Natural killer cell treated with Interleukin-12 subunit alpha and Interleukin-12 subunit beta and Interleukin-15 and Interleukin-18, amount 100 ng/mL, for 72 hours (primary cell): Measurements from ENCODE around the gene ADGB. TPM values are rescaled to one million over a fixed set of nuclear protein-coding genes. Genes with fewer than 3 reads are reported as not detected.

ENCODE experiments used
- ATAC-seq, 2 donors: fragments of 150-1000 bp; cut with Tn5 transposase in 1 of 2; sonication (Bioruptor Pico), chemical (Tn5 transposase) in 1 of 2; 2 replicates each; pipeline ENCODE4 v1.10.0; 2021
- DNase-seq: peaks from one replicate; pipeline ENCODE4 v3.0.0; 2022; ENCODE audit warnings: low spot score
- H3K27ac Mint-ChIP-seq, 2 donors: 1 replicate in 1 of 2; 2 replicates in 1 of 2; pipeline ENCODE4 v1.8.0; 2022; ENCODE audit warnings: mixed read lengths in 2 of 2, mild to moderate bottlenecking in 1 of 2, moderate library complexity in 1 of 2
- H3K27me3 Mint-ChIP-seq, 2 donors: 1 replicate in 1 of 2; 2 replicates in 1 of 2; pipeline ENCODE4 v1.8.0; 2022; ENCODE audit warnings: mixed read lengths in 2 of 2
- H3K36me3 Mint-ChIP-seq: one replicate; pipeline ENCODE4 v1.8.0; 2022; ENCODE audit warnings: mixed read lengths
- H3K4me1 Mint-ChIP-seq, 2 donors: 1 replicate in 1 of 2; 2 replicates in 1 of 2; pipeline ENCODE4 v1.8.0; 2022; ENCODE audit warnings: low read depth in 2 of 2, mixed read lengths in 2 of 2, mild to moderate bottlenecking in 1 of 2
- H3K4me3 Mint-ChIP-seq: one replicate; pipeline ENCODE4 v1.8.0; 2022; ENCODE audit warnings: mixed read lengths
- H3K9me3 Mint-ChIP-seq: 2 replicates; pipeline ENCODE4 v1.8.0; 2022; ENCODE audit warnings: mixed read lengths
- total RNA-seq, 2 donors: library from RNA; stranded (reverse); gene quantifications; one replicate each; pipeline ENCODE4 v1.2.3, GENCODE V29; 2022

ADGB gene
- total RNA-seq, 2 donors from 2014 or later, result not detected

DNA sequence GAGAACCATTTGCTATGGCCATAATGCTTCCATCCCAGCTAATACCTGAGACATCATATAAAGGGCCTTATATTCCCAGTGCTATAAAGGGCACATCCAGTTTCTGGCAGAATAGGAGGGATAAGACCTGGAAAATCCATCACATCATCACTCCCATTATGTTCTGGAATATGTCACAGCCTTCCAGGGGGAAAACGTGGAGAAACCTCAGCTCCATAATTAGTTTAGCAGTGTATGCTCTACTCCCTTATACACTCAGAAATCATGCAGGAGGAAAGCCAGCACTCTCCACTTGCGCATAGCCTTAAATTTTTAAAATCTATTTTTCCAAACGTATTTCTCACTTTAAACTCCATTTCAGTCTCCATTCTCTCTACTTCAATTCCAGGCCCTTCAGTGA is 140.9 kb downstream of the ADGB start:
- Mint-ChIP-seq H3K9me3 (peaks cover 3% of the 10 kb centered on the region), H3K27ac (no peak overlapping the region), H3K36me3 (no peaks in the 10 kb centered on the region), H3K27me3 (no peaks in the 10 kb centered on the region), H3K4me1 (no peaks in the 10 kb centered on the region), H3K4me3 (no peak overlapping the region)
- ATAC-seq (no peak), DNase-seq (no peak)

GRCh38 chr6:146741609-146742008 is 142.8 kb downstream of the ADGB start:
- Mint-ChIP-seq H3K27ac (no peak overlapping the region), H3K4me1 (no peaks in the 10 kb centered on the region), H3K27me3 (no peaks in the 10 kb centered on the region), H3K9me3 (peaks cover 4% of the 10 kb centered on the region), H3K36me3 (no peaks in the 10 kb centered on the region), H3K4me3 (no peak overlapping the region)
- no peak for DNase-seq
- no peak for ATAC-seq

GRCh38 chr6:146753306-146753705 is 154.5 kb downstream of the ADGB start:
- ATAC-seq (no peak), DNase-seq (no peak)
- Mint-ChIP-seq H3K4me3 (no peak overlapping the region), H3K27ac (no peak overlapping the region), H3K9me3 (peaks cover 15% of the 10 kb centered on the region), H3K4me1 (no peaks in the 10 kb centered on the region), H3K36me3 (no peaks in the 10 kb centered on the region), H3K27me3 (no peaks in the 10 kb centered on the region)

- no peaks in the 10 kb centered on the region for H3K9me3 Mint-ChIP-seq
- no peak for ATAC-seq
These were observed 168.9 kb downstream of the ADGB start for GRCh38 chr6:146767632-146768031.

GRCh38 chr6:146768722-146769121 is 169.9 kb downstream of the ADGB start:
- Mint-ChIP-seq H3K4me3 (no peak overlapping the region), H3K27ac (no peak overlapping the region), H3K9me3 (no peaks in the 10 kb centered on the region), H3K36me3 (no peaks in the 10 kb centered on the region), H3K27me3 (no peaks in the 10 kb centered on the region), H3K4me1 (peaks cover 9 to 13% of the 10 kb centered on the region in 2 donors)
- ATAC-seq (no peak), DNase-seq (no peak)

More at GRCh38 chr6:146767632-146768031, 168.9 kb downstream of the ADGB start:
- H3K4me1 Mint-ChIP-seq, result peaks cover 9 to 13% of the 10 kb centered on the region in 2 donors
- no peak overlapping the region for H3K4me3 Mint-ChIP-seq
- no peaks in the 10 kb centered on the region for H3K36me3 Mint-ChIP-seq
- H3K27me3 Mint-ChIP-seq, result no peaks in the 10 kb centered on the region
- no peak overlapping the region for H3K27ac Mint-ChIP-seq
- no peak for DNase-seq

DNA sequence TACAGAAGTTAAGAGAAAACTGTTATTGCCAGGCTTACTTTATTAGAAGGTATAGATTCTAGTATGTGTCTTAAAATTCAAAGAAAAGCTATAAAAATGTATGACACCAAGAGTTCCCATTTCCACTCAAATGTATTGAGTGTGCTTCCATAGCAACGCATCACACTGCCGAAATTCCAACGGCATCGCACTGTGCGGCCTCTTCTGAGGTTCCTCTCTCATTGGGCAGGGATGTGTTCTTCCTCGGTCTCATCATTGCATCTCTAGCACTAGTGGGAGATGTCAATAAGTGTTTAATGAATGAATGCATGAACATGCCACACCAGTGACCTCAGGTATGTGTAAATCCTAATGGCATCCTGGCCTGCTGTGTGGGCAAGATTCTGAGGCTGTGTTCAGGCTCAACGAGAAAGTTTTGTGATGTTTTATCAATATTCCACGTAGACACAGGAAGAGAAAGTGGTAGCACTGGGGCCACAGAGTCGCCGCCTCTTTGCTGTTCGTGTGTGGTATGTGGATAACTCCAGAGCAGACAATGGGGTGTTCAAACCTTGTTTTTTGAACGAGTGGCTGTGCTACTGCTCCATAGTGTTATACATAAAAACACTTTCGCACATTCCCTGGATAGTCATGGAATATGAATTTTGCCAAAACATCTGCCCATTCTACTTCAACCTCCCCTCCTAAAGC is 171.6 kb downstream of the ADGB start:
- H3K27me3 Mint-ChIP-seq, result no peaks in the 10 kb centered on the region
- H3K27ac Mint-ChIP-seq, result peak overlapping the region; percentile 12 to 62
- DNase-seq, result no peak
- peak overlapping the region; percentile 61 for H3K4me3 Mint-ChIP-seq
- H3K4me1 Mint-ChIP-seq, result peaks cover 9 to 13% of the 10 kb centered on the region in 2 donors
- no peaks in the 10 kb centered on the region for H3K36me3 Mint-ChIP-seq
- ATAC-seq, result peak; percentile 17 to 53
- no peaks in the 10 kb centered on the region for H3K9me3 Mint-ChIP-seq

GRCh38 chr6:146770965-146771735 is 172.4 kb downstream of the ADGB start:
- ATAC-seq, result peak; percentile 69 to 84
- peak; percentile 62 for DNase-seq
- Mint-ChIP-seq H3K36me3 (no peaks in the 10 kb centered on the region), H3K27ac (peak overlapping the region; percentile 12 to 62), H3K9me3 (no peaks in the 10 kb centered on the region), H3K27me3 (no peaks in the 10 kb centered on the region), H3K4me3 (peak overlapping the region; percentile 61), H3K4me1 (peaks cover 9 to 13% of the 10 kb centered on the region in 2 donors)

DNA sequence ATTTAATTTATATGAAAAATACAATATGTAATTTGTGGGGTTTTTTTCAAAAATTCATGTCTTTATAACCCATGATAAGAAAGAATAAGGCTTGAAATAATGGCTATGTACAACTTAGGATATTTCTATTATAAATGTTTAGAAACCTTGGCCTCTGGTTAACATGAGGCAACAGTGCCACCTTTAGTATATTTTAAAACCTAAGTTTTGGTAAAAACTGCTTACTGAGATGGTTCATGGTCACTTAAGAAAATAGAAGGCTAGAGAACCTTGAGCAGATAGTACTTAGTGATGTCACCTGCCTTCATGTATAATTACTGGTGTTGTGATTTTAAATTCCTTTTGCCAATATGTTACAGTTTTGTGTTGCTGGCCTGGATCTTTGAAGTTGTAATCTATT is 176.4 kb downstream of the ADGB start:
- ATAC-seq, result no peak

DNA sequence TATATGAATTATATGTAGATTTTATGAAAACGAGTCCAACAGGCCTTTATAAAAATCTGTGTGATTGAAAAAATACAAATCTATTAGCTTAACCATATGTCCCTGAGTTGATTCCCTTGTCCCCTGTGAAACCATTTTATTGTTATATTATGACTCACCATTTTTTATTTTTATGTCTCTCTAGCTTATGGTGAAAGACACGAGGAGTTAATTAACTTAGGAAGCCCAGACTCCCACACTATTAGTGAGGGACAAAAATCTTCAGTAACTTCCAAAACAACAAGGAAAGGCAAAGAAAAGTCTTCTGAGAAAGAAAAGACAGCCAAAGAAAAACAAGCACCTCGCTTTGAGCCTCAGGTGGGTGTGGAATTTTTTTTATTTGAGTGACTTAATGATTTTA is 183.1 kb downstream of the ADGB start:
- DNase-seq (no peak), ATAC-seq (no peak)
- H3K4me1 Mint-ChIP-seq, result no peaks in the 10 kb centered on the region
- no peak overlapping the region for H3K27ac Mint-ChIP-seq
- no peaks in the 10 kb centered on the region for H3K27me3 Mint-ChIP-seq
- H3K36me3 Mint-ChIP-seq, result no peaks in the 10 kb centered on the region
- no peak overlapping the region for H3K4me3 Mint-ChIP-seq
- peaks cover 2% of the 10 kb centered on the region for H3K9me3 Mint-ChIP-seq

More for the DNA sequence above, 176.4 kb downstream of the ADGB start:
- Mint-ChIP-seq H3K4me3 (no peak overlapping the region), H3K4me1 (peaks cover 9 to 13% of the 10 kb centered on the region in 2 donors), H3K27me3 (no peaks in the 10 kb centered on the region), H3K9me3 (no peaks in the 10 kb centered on the region), H3K27ac (no peak overlapping the region), H3K36me3 (no peaks in the 10 kb centered on the region)
- no peak for DNase-seq

GRCh38 chr6:146785001-146785585 is 186.3 kb downstream of the ADGB start:
- no peaks in the 10 kb centered on the region for H3K36me3 Mint-ChIP-seq
- H3K27ac Mint-ChIP-seq, result no peak overlapping the region
- peaks cover 2% of the 10 kb centered on the region for H3K9me3 Mint-ChIP-seq
- H3K4me1 Mint-ChIP-seq, result no peaks in the 10 kb centered on the region
- H3K27me3 Mint-ChIP-seq, result no peaks in the 10 kb centered on the region
- no peak for DNase-seq
- H3K4me3 Mint-ChIP-seq, result no peak overlapping the region
- peak; percentile 79 to 82 for ATAC-seq

- Mint-ChIP-seq H3K36me3 (no peaks in the 10 kb centered on the region), H3K4me1 (no peaks in the 10 kb centered on the region), H3K27ac (no peak overlapping the region), H3K9me3 (peaks cover 3% of the 10 kb centered on the region), H3K27me3 (no peaks in the 10 kb centered on the region), H3K4me3 (no peak overlapping the region)
- ATAC-seq (no peak), DNase-seq (no peak)
These were observed 189.2 kb downstream of the ADGB start for GRCh38 chr6:146787876-146788508.

DNA sequence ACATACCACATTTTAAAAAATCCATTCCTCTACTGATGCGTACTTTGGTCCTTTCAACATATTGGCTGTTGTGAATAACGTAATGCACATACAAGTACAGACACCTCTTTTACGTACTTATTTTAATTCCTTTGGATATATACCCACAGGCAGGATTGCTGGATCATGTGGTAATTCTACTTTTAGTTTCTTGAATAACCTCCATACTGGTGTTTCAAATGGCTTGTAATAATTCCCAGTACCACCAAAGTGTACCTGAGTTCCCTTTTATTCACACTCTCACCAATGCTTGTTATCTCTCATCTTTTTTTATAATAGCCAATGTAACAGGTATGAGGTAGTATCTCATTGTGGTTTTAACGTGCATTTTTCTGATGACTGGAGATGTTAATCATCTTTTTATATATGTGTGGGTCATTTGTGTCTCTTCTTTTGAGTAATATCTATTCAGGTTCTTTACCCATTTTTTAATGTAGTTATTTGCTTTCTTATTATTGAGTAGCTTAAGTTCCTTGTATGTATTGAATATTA is 191.9 kb downstream of the ADGB start:
- H3K27ac Mint-ChIP-seq, result no peak overlapping the region
- ATAC-seq (no peak), DNase-seq (no peak)
- H3K4me1 Mint-ChIP-seq, result no peaks in the 10 kb centered on the region
- H3K27me3 Mint-ChIP-seq, result no peaks in the 10 kb centered on the region
- no peaks in the 10 kb centered on the region for H3K36me3 Mint-ChIP-seq
- H3K9me3 Mint-ChIP-seq, result peaks cover 3% of the 10 kb centered on the region
- no peak overlapping the region for H3K4me3 Mint-ChIP-seq

DNA sequence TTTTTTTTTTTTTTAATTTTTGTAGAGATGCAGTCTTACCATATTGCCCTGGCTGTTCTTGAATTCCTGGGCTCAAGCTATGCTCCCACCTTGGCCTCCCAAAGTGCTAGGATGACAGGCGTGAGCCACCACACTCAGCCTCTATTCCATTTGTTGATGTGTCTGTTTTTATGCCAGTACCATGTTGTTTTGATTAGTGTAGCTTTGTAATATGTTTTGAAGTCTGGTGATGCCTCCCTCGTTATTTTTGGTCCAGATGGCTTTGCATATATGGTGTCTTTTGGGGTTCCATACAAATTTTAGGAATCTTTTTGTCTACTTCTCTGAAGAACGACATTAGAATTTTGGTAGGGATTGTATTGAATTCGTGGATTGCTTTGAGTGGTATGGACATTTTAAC is 193.2 kb downstream of the ADGB start:
- no peaks in the 10 kb centered on the region for H3K27me3 Mint-ChIP-seq
- H3K27ac Mint-ChIP-seq, result no peak overlapping the region
- H3K9me3 Mint-ChIP-seq, result peaks cover 3% of the 10 kb centered on the region
- ATAC-seq (no peak), DNase-seq (no peak)
- H3K36me3 Mint-ChIP-seq, result no peaks in the 10 kb centered on the region
- no peak overlapping the region for H3K4me3 Mint-ChIP-seq
- no peaks in the 10 kb centered on the region for H3K4me1 Mint-ChIP-seq
